IPS-18a (cell line): ENCODE data around the gene CFAP77.

Source experiments
- H3K27ac ChIP-seq: one replicate; pipeline ENCODE4 v1.5.1; 2013; ENCODE audit warnings: low read length
- H3K27me3 ChIP-seq: one replicate; pipeline ENCODE4 v1.6.1; 2013; ENCODE audit warnings: mild to moderate bottlenecking, low read length; ENCODE audit not compliant: control insufficient read depth, insufficient read depth
- H3K36me3 ChIP-seq: one replicate; pipeline ENCODE4 v1.6.1; 2013; ENCODE audit warnings: low read depth, low read length; ENCODE audit not compliant: control insufficient read depth
- H3K4me1 ChIP-seq: one replicate; pipeline ENCODE4 v1.6.1; 2013; ENCODE audit warnings: low read depth, low read length; ENCODE audit not compliant: control insufficient read depth
- H3K4me3 ChIP-seq: one replicate; pipeline ENCODE4 v1.5.1; 2013; ENCODE audit warnings: low read length
- H3K9ac ChIP-seq: one replicate; pipeline ENCODE4 v1.6.1; 2013; ENCODE audit warnings: mild to moderate bottlenecking, low read length, moderate library complexity
- H3K9me3 ChIP-seq: one replicate; pipeline ENCODE4 v1.6.1; 2013; ENCODE audit warnings: low read depth, low read length; ENCODE audit not compliant: control insufficient read depth

The CFAP77 gene

DNA sequence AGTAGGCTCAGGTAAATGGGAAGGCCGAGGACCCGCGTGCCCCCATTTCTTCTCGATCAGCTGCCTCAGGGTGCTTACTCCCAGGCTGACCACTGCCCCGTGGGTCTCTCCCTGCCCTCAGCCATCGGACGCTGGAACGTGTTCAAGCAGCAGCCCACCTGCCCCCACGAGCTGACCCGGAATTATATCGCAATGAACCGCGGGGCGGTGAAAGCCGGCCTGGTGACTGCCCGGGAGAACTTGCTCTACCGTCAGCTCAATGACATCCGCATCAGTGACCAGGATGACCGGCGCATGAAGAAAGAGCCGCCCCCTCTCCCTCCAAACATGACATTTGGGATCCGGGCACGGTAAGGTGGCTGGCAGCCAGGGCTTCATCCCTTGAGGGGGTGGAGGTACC lies 89.2 kb downstream of the CFAP77 start:
- H3K4me1 ChIP-seq: peaks cover 1% of the 10 kb centered on the region
- no peaks in the 10 kb centered on the region for H3K9me3 ChIP-seq
- H3K9ac ChIP-seq: no peak overlapping the region
- no peak overlapping the region for H3K4me3 ChIP-seq
- H3K27me3 ChIP-seq: no peaks in the 10 kb centered on the region
- H3K27ac ChIP-seq: no peak overlapping the region
- no peaks in the 10 kb centered on the region for H3K36me3 ChIP-seq

DNA sequence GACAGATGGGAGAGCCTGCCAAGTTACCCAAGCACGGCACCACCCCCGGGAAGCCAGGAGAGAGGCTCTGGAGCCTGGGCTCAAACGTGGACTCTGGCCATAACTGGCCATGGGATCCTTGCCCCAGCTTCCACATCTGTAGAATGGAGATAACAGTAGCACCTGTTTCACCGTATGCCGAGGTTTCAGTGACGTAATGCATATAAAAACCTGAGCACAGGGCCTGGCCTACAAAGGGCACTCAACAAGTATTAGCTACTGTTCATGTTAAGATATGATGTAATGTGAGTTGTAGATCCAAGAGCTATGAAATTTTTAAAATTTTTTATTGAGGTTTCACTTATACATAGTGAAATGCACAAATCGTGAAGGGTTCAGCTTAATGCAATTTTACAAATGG lies 90.2 kb downstream of the CFAP77 start:
- no peaks in the 10 kb centered on the region for H3K27me3 ChIP-seq
- no peaks in the 10 kb centered on the region for H3K9me3 ChIP-seq
- no peak overlapping the region for H3K4me3 ChIP-seq
- no peak overlapping the region for H3K9ac ChIP-seq
- no peaks in the 10 kb centered on the region for H3K36me3 ChIP-seq
- peaks cover 10% of the 10 kb centered on the region for H3K4me1 ChIP-seq
- no peak overlapping the region for H3K27ac ChIP-seq

DNA sequence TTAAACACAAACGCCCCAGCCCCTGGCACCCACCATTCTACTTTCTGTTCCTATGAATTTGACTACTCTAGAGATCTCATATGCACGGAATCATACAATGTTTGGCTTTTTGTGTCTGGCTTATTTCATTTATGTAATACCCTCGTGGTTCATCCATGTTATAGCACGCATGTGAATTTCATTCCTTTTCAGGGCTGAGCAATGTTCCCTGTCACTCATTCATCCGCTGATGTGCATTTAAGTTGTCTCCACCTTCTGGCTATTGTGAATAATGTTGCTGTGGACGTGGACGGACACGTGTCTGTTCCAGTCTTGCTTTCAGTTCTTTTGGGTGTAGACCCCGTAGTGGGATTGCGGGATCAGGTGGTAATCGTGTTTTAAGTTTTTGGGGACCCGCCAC lies 92.5 kb downstream of the CFAP77 start:
- no peak overlapping the region for H3K4me3 ChIP-seq
- peaks cover 11% of the 10 kb centered on the region for H3K4me1 ChIP-seq
- no peak overlapping the region for H3K9ac ChIP-seq
- H3K27me3 ChIP-seq: no peaks in the 10 kb centered on the region
- H3K36me3 ChIP-seq: no peaks in the 10 kb centered on the region
- H3K9me3 ChIP-seq: no peaks in the 10 kb centered on the region
- H3K27ac ChIP-seq: no peak overlapping the region

DNA sequence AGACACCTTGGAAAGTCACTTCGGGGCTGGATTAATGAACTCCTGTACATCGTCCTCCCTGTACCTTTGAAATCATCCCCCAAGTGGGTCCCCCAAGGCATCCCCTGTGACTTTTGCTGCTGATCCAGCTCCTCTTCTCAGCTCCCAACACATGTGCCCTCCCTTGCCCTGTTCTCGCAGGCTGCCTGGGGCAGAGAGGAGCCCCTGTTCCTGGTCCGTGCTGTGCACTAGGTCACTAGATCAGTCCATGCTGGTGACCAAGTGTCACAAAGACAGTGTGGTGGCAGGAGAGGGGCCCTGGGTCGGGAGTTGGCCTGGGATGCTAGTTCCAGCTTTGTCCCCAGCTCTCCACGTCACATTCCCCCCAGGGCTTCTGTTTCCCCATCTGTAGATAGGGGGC lies 93.1 kb downstream of the CFAP77 start:
- Histone ChIP-seq H3K4me1 (peaks cover 11% of the 10 kb centered on the region), H3K9ac (no peak overlapping the region), H3K4me3 (no peak overlapping the region), H3K9me3 (no peaks in the 10 kb centered on the region), H3K36me3 (no peaks in the 10 kb centered on the region), H3K27ac (no peak overlapping the region), H3K27me3 (no peaks in the 10 kb centered on the region)

DNA sequence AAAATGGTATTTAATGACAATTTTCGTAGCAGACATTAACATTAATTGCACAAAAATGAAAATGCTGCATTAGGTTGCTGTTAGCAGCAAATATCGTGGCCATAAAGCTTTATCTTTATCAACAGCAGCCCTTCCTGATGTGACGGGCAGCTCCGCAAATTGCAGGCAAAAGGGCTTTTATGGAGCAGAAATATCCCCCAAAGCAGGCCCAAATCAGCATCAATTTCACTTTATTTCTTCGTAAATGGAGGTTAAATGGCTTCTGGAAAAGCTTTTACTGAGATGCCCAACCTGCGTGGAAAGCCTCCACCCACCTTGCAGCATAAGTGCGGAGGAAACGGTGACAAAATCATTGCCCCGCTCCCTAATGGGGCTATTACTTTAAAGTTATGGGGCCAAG lies 94.5 kb downstream of the CFAP77 start:
- no peak overlapping the region for H3K9ac ChIP-seq
- no peak overlapping the region for H3K27ac ChIP-seq
- H3K4me1 ChIP-seq: peaks cover 11% of the 10 kb centered on the region
- H3K36me3 ChIP-seq: no peaks in the 10 kb centered on the region
- H3K27me3 ChIP-seq: no peaks in the 10 kb centered on the region
- H3K9me3 ChIP-seq: no peaks in the 10 kb centered on the region
- no peak overlapping the region for H3K4me3 ChIP-seq

DNA sequence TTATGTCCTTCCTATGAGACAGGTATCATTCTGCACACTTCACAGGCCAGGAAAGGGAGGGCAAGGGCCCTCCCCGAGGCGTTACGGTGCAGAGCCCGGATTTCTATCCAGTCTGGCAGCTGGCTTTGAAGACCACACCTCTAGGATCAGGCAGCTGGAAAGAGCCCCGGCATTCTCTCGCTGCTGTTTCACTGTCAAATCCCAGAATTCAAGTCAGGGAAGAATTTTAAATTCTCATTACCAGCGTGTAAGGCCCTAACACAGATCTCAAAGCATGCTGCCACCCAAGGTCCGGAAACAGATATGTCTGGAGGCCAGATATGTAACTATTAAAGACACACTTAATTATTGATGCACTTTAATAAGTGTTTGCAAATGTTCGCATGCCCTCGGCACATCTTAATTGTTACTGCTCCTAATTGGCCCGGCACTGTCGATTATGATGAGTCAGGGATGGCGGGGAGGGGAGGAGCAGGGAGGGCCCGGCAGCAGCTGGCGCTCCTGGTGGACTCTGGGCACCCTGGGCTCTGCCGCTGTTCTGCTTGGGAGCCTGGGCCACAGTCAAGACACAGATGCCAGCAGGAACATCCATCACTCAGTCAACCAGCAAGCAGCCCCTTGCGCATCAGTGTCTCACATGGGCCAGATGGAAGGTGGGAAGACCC lies 96.1 kb downstream of the CFAP77 start:
- H3K27me3 ChIP-seq: no peaks in the 10 kb centered on the region

DNA sequence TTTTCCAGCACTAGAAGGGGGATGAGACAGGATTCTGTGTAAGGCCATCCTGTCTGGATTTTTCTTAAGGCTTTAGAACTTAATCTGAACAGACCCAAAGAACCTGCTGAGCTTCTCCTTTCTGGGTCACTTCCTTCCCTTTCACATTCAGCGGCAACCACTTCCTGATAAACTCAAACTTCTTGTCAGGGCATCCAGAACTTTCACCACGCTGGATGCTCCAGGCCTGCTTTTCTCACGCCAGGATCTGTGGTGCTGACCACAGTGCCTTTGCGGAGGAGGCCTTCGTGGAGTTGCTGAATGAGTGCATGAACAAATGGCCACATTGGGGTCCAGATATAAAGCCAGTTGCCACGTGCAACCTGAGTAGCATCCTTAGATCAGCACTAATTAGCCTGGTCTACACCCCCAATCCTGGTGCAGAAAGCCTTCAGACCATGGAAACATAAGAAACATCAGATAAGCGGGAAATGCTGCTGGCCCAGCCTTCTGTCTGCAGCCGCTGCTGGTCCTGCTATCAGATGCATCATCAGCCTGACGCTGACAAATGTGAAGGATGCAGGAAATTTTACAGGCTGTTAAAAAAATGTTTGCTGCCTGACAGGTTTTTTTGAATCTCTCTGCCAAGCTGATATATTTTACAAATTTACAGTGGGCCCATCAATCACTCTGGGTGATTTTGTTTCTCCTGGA lies 97.1 kb downstream of the CFAP77 start:
- Histone ChIP-seq H3K4me1 (peaks cover 11% of the 10 kb centered on the region), H3K27me3 (no peaks in the 10 kb centered on the region), H3K27ac (no peak overlapping the region), H3K4me3 (no peak overlapping the region), H3K36me3 (no peaks in the 10 kb centered on the region), H3K9me3 (no peaks in the 10 kb centered on the region), H3K9ac (no peak overlapping the region)

More for the DNA sequence above, 96.1 kb downstream of the CFAP77 start:
- Histone ChIP-seq H3K9ac (no peak overlapping the region), H3K36me3 (no peaks in the 10 kb centered on the region), H3K27ac (no peak overlapping the region), H3K4me1 (peaks cover 11% of the 10 kb centered on the region), H3K9me3 (no peaks in the 10 kb centered on the region), H3K4me3 (no peak overlapping the region)

DNA sequence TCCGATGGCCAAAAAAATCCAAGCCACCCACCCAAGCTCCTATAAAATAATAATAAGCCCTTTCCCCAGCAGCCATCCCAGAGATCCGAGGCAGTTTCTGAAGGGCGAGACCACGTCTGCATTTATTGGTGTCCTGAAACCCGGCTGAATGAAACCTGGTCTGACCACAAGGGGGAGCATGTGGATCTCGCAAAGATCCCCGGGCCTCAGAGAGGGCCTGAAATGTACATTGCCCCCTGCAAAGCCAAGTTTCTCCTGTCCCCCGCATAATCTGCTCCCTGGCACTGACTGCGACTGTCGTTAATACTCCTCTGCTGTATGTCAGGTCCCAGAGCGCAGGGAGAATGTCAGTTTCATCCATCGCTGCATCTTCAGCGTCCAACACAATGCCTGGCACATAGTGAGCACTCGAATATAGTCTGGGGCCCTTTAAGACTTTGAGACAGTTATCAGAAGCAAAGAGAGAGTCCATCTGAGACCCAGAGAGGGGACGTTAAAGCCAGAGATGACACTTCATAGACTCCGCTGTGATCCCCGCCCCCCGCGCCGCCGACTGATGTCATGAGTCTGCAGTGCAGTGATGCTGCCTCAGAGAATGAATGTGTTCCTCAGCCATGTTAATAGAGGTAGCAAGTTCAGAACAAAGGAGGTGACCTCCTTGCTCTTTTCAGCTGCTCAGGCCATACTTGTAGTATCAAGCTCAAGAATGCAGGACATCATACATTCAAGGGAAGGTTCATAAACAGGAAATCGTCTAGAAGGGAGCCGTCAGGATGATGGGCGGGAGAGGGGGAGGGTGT lies 97.9 kb downstream of the CFAP77 start:
- H3K4me1 ChIP-seq: peaks cover 11% of the 10 kb centered on the region
- no peak overlapping the region for H3K4me3 ChIP-seq
- no peak overlapping the region for H3K27ac ChIP-seq

DNA sequence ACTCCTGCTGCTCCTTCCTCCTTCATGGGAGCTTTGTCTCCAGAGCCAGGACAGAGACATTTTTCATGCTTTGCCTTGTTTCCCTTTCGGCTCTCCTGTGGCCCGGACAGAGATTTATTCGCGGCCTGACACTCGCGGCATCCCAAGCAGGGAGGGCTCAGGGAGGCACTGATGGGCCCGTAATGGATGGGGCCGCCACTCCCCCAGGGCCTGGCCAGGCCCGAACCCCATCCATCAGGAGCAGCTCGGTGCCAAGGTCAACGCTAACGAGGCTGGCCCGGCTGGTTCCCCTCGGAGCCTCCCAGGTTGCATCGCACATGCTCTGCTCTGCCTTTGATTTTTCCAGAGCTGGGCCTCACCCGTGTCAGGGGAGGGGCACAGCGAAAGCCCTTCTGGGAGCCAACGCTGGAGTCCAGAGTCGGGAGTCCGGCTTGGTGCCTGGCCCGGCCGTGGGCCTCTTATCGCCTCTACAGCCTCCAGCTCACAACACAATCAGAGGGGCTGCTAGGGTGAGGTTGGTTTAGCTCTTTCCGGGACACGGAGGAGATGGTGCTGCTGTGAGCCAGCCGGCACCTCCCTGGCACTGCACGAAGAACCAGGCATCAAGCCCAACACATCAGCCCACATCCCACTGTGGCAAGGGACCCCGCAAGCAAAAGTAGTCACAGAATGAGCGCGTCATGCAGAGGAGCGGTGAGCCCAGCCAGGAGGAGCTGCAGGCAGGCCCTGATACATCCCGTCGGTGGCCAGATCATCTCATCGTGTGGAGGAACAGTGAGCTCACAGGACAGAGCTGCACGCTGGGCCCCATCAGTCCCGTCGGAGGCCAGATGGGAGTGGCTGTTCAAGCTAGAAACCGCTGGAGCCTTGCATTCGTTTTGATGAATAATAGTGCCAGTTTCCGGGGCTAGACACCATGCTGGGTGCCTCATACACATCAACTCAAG lies 100.2 kb downstream of the CFAP77 start:
- Histone ChIP-seq H3K9ac (no peak overlapping the region), H3K4me3 (no peak overlapping the region), H3K27me3 (no peaks in the 10 kb centered on the region), H3K36me3 (no peaks in the 10 kb centered on the region), H3K27ac (no peak overlapping the region), H3K4me1 (peaks cover 1% of the 10 kb centered on the region), H3K9me3 (no peaks in the 10 kb centered on the region)

More for the DNA sequence above, 97.9 kb downstream of the CFAP77 start:
- Histone ChIP-seq H3K36me3 (no peaks in the 10 kb centered on the region), H3K9me3 (no peaks in the 10 kb centered on the region), H3K27me3 (no peaks in the 10 kb centered on the region), H3K9ac (no peak overlapping the region)

DNA sequence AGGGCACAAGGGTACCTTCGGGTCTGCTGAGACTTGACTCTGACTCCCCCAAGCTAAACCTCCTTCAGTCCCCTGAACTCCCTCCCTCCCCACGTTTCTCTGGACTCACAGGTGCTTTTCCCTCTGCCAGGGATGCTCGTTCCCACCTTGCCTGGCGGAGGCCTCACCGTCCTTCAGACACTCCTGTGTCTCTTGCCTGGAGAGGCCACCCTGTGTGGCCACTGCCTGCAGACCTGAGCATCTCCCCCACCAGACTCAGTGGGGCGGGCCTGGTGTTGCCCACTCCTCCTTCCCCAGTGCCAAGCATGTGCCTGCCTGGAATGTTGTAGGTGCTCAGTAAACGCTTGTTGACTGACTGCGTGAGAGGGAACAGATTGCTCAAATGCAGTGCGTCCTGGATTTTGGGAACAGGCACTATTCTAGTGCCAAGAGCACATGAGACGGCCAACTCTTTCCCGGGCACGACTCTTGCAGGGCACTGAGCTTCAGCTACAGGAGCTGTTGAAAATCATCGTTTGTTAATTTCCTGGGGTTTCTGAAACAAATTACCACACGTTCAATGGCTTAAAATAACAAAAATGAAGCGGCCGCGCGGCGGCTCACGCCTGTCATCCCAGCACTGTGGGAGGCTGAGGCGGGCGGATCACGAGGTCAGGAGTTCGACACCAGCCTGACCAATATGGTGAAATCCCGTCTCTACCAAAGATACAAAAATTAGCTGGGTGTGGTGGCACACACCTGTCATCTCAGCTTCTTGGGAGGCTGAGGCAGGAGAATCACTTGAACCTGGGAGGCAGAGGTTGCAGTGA lies 101.4 kb downstream of the CFAP77 start:
- no peaks in the 10 kb centered on the region for H3K36me3 ChIP-seq
- H3K4me3 ChIP-seq: no peak overlapping the region
- H3K4me1 ChIP-seq: no peaks in the 10 kb centered on the region
- no peak overlapping the region for H3K9ac ChIP-seq
- H3K9me3 ChIP-seq: no peaks in the 10 kb centered on the region
- H3K27ac ChIP-seq: no peak overlapping the region
- no peaks in the 10 kb centered on the region for H3K27me3 ChIP-seq
